Colonic mucosa (tissue), 4 donors: Measurements from ENCODE around the gene PLS3. TPM values are rescaled to one million over a fixed set of nuclear protein-coding genes. Genes with fewer than 3 reads are reported as not detected.

Source experiments
- DNase-seq: peaks from one replicate; pipeline ENCODE4 v3.0.0-alpha.2; 2020
- H3K27ac ChIP-seq: fragments of 200-600 bp; one replicate; pipeline ENCODE4 v1.8.0; 2021
- H3K27me3 ChIP-seq: fragments of 200-600 bp; one replicate; pipeline ENCODE4 v1.8.0; 2021
- H3K36me3 ChIP-seq: fragments of 200-600 bp; one replicate; pipeline ENCODE4 v1.8.0; 2021
- H3K4me1 ChIP-seq: fragments of 200-600 bp; one replicate; pipeline ENCODE4 v1.8.0; 2021; ENCODE audit warnings: mild to moderate bottlenecking
- H3K4me3 ChIP-seq: fragments of 200-600 bp; one replicate; pipeline ENCODE4 v1.8.0; 2021
- H3K9ac ChIP-seq, 2 donors: one replicate each; pipeline ENCODE4 v1.7.0; 2013; ENCODE audit warnings: control low read depth in 2 of 2, low read depth in 2 of 2, low read length in 2 of 2
- H3K9me3 ChIP-seq: fragments of 200-600 bp; one replicate; pipeline ENCODE4 v1.8.0; 2021
- intact Hi-C: fragments of 100-400 bp; cut with DNase I; formaldehyde crosslinking; loops from one replicate; pipeline ENCODE4 v1.14.1; 2022
- total RNA-seq, 2 donors: library from RNA; stranded (reverse); fragmentation: NEBNext Ultra II Directional in 1 of 2; extraction: Animal tissue kit (Norgen Biotek cat#: 25700) in 1 of 2; gene quantifications; one replicate each; pipeline ENCODE4 v1.2.1, GENCODE V29; 2021
- TF ChIP-seq, protein P1 (sequence below): fragments of 200-600 bp; IDR thresholded peaks from one replicate; pipeline ENCODE4 v1.8.0; 2022; ENCODE audit warnings: antibody characterized with exemption, mild to moderate bottlenecking
- donor health status: healthy.
- donor health status: DM: no; HTN: no; CAD: no.
- donor health status: DM: no; HTN: no; CAD: no.

Gene PLS3
- total RNA-seq, 2 donors from 2014 or later = 23.8 to 33.0 TPM

DNA sequence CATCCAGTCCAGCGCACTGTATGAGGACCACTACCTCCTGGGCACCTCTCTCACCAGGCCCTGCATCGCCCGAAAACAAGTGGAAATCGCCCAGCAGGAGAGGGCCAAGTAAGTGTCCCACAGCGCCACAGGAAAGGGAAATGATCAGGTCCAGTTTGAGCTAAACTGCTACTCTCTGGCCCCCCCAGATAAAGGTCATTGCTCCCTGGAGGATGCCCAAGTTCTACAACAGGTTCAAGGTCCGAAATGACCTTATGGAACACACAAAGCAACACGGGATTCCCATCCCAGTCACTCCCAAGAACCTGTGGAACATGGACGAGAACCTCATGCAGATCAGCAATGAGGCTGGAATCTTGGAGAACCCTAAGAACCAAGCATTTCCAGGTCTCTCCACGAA, 104.1 kb downstream of the PLS3 start:
- DNase-seq = no peak
- H3K36me3 ChIP-seq = no peaks in the 10 kb centered on the region
- no peak overlapping the region for H3K27ac ChIP-seq
- no peaks in the 10 kb centered on the region for H3K27me3 ChIP-seq
- H3K9ac ChIP-seq = no peak overlapping the region
- intact Hi-C loops = no loop called here
- no peaks in the 10 kb centered on the region for H3K9me3 ChIP-seq
- no peak overlapping the region for H3K4me3 ChIP-seq
- TF ChIP-seq, protein P1, sequence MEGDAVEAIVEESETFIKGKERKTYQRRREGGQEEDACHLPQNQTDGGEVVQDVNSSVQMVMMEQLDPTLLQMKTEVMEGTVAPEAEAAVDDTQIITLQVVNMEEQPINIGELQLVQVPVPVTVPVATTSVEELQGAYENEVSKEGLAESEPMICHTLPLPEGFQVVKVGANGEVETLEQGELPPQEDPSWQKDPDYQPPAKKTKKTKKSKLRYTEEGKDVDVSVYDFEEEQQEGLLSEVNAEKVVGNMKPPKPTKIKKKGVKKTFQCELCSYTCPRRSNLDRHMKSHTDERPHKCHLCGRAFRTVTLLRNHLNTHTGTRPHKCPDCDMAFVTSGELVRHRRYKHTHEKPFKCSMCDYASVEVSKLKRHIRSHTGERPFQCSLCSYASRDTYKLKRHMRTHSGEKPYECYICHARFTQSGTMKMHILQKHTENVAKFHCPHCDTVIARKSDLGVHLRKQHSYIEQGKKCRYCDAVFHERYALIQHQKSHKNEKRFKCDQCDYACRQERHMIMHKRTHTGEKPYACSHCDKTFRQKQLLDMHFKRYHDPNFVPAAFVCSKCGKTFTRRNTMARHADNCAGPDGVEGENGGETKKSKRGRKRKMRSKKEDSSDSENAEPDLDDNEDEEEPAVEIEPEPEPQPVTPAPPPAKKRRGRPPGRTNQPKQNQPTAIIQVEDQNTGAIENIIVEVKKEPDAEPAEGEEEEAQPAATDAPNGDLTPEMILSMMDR = no peak
- H3K4me1 ChIP-seq = no peaks in the 10 kb centered on the region

DNA sequence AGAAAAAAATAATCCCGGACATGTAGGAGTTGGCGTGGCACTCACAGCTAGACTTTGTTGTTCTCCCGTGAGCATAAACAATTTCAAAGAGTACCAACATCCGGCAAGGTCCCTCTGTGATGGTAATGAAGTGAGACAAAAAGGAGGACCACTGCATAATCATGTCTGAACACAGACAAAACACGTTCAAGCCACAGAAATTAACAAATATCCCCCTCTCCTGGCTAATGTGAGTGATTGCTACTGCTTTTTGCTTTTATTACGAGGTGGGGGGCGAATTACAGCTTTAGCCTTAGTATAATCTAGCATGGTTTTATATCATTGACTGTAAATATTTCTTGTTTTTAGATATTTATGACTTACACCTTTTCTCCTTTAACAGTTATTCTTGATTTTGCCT, 118.5 kb downstream of the PLS3 start:
- Histone ChIP-seq H3K27ac (no peak overlapping the region), H3K4me1 (no peaks in the 10 kb centered on the region), H3K36me3 (no peaks in the 10 kb centered on the region), H3K9me3 (no peaks in the 10 kb centered on the region), H3K27me3 (no peaks in the 10 kb centered on the region), H3K4me3 (no peak overlapping the region), H3K9ac (no peak overlapping the region)
- TF ChIP-seq, protein P1 = no peak
- intact Hi-C loops = no loop called here
- no peak for DNase-seq

DNA sequence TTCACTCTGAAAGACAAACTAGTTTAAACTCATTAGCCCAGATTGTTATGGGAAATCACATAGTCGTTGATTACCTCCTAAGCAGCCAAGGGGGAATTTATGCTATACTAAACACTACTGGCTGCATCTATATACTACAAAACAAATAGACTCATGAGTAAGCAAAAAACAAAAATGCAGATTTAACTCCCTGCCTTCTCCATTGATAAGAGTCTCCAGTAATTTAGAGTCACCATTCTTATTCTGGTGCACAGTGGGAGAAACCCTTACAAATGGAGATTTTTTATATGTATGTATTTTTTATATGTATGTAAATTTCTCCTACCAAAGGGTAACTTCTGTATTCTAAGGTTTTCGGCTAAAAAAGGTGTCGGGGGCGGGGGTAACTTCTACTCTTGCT, 126.6 kb downstream of the PLS3 start:
- Histone ChIP-seq H3K27ac (no peak overlapping the region), H3K4me1 (no peaks in the 10 kb centered on the region), H3K36me3 (no peaks in the 10 kb centered on the region), H3K4me3 (no peak overlapping the region), H3K9ac (no peak overlapping the region), H3K27me3 (no peaks in the 10 kb centered on the region), H3K9me3 (no peaks in the 10 kb centered on the region)
- intact Hi-C loops = no loop called here
- DNase-seq = no peak
- TF ChIP-seq, protein P1 = no peak

DNA sequence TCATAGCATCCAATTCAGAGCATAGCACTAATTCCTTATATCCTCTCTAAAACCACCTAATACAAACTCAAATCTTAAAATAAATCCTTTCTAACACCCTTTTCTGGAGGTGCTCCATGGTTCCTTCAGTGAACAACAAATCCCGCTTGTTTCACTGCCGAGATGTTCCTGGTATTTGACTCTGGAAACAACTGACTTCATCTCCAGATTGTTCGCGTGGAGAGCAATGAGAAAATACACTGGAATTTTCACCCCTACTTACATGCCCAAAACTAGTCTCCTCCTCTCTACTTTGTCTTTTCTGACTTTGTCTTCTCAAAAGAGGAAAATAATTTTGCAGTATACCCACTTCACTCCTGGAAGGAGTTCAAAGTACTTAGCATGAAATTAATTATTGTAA, 129.0 kb downstream of the PLS3 start:
- H3K36me3 ChIP-seq = no peaks in the 10 kb centered on the region
- H3K27ac ChIP-seq = no peak overlapping the region
- DNase-seq = no peak
- no peak overlapping the region for H3K4me3 ChIP-seq
- H3K9me3 ChIP-seq = no peaks in the 10 kb centered on the region
- TF ChIP-seq, protein P1 = no peak
- intact Hi-C loops = loop anchor here (5.0 kb wide), 1 partner anchor 358 kb away; no protein-coding TSS in a partner anchor
- H3K27me3 ChIP-seq = no peaks in the 10 kb centered on the region
- H3K4me1 ChIP-seq = no peaks in the 10 kb centered on the region
- H3K9ac ChIP-seq = no peak overlapping the region

DNA sequence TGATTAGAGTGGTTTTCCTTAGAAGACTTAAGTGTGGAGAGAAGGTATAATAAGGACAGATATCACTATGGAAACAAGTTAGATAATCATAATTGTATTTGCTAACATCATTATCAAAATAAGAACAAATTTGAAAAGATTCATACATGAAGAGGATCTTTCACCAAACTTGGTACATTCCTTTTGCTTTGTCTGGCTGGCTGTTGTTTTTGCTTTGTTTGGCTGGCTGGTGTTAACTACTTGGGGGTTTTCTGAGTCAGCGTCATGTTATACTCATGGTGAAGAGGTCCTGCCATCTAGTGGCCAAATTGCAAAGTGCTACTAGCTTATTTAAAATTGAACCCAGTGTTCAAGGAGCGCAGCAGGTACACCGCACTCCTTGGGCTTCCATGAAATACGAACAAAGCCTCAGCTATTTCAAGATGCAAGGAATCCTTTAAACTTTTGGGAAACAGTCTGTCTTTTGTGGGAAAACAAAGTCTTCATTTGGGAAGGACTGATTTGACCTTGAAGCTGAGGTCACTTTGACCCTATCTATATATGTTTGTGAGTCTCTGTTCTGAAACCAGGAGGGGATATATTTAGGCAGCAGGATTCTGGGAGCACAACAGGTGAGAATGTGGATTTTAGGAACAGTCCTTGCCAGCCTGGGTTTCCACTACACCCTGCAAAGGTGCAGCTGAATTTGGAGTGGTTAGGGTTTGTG, 129.7 kb downstream of the PLS3 start:
- Histone ChIP-seq H3K9ac (no peak overlapping the region), H3K4me3 (no peak overlapping the region), H3K4me1 (no peaks in the 10 kb centered on the region), H3K9me3 (no peaks in the 10 kb centered on the region), H3K36me3 (no peaks in the 10 kb centered on the region), H3K27me3 (no peaks in the 10 kb centered on the region), H3K27ac (no peak overlapping the region)
- peak; percentile 54 for DNase-seq
- intact Hi-C loops = loop anchor here (5.0 kb wide), 1 partner anchor 358 kb away; no protein-coding TSS in a partner anchor
- TF ChIP-seq, protein P1 = peak; percentile 84
